Measurements from ENCODE around the gene YIF1A.

- TF ChIP-seq POLR2A (IDR thresholded peaks at IDR 0.05) (no peak), CTCF (IDR thresholded peaks at IDR 0.05) (no peak)
Measured at GRCh38 chr11:66299186-66299585, 10.2 kb upstream of the YIF1A start.
